Endodermal cell (in vitro differentiated cells): ENCODE data around the gene A4GNT. TPM values are rescaled to one million over a fixed set of nuclear protein-coding genes. Genes with fewer than 3 reads are reported as not detected.

Source experiments
- DNase-seq: peaks from one replicate; pipeline ENCODE4 v3.0.0-alpha.2; 2017
- H3K27ac ChIP-seq: 2 replicates; pipeline ENCODE4 v1.5.1; 2013; ENCODE audit warnings: mild to moderate bottlenecking, low read depth, low read length, moderate library complexity
- H3K27me3 ChIP-seq: 2 replicates; pipeline ENCODE4 v1.6.1; 2013; ENCODE audit warnings: mild to moderate bottlenecking, low read length, moderate library complexity; ENCODE audit not compliant: insufficient read depth, control insufficient read depth, poor library complexity, severe bottlenecking
- H3K36me3 ChIP-seq: 2 replicates; pipeline ENCODE4 v1.7.0; 2013; ENCODE audit warnings: mild to moderate bottlenecking, low read length, moderate library complexity; ENCODE audit not compliant: control insufficient read depth, insufficient read depth
- H3K4me1 ChIP-seq: one replicate; pipeline ENCODE4 v1.7.0; 2013; ENCODE audit warnings: low read length; ENCODE audit not compliant: control insufficient read depth, insufficient read depth
- H3K4me3 ChIP-seq: 2 replicates; pipeline ENCODE4 v1.5.1; 2013; ENCODE audit warnings: mild to moderate bottlenecking, low read length, moderate library complexity
- H3K9ac ChIP-seq: 2 replicates; pipeline ENCODE4 v1.6.1; 2013; ENCODE audit warnings: mild to moderate bottlenecking, low read length, moderate library complexity; ENCODE audit not compliant: poor library complexity, severe bottlenecking; ENCODE audit errors: extremely low read depth
- H3K9me3 ChIP-seq: 2 replicates; pipeline ENCODE4 v1.6.1; 2013; ENCODE audit warnings: mild to moderate bottlenecking, low read length, moderate library complexity; ENCODE audit not compliant: control insufficient read depth
- H3K27ac Mint-ChIP-seq: 2 replicates; pipeline ENCODE4 v1.8.0; 2020; ENCODE audit warnings: mixed read lengths
- H3K27me3 Mint-ChIP-seq: 2 replicates; pipeline ENCODE4 v1.8.0; 2021; ENCODE audit warnings: mild to moderate bottlenecking, mixed read lengths; ENCODE audit not compliant: insufficient read depth
- H3K36me3 Mint-ChIP-seq: 2 replicates; pipeline ENCODE4 v1.8.0; 2020; ENCODE audit warnings: low read depth, mixed read lengths
- H3K4me1 Mint-ChIP-seq: 2 replicates; pipeline ENCODE4 v1.8.0; 2020; ENCODE audit warnings: mixed read lengths
- H3K4me3 Mint-ChIP-seq: 2 replicates; pipeline ENCODE4 v1.8.0; 2020; ENCODE audit warnings: mild to moderate bottlenecking, moderate library complexity, mixed read lengths
- H3K9me3 Mint-ChIP-seq: 2 replicates; pipeline ENCODE4 v1.8.0; 2020; ENCODE audit warnings: mild to moderate bottlenecking, mixed read lengths
- CTCF ChIP-seq: fragments of 200-600 bp; sonication (generic); conservative IDR thresholded peaks from 2 replicates; pipeline ENCODE4 v1.5.0; 2021; ENCODE audit warnings: antibody characterized with exemption, mild to moderate bottlenecking
- WGBS, 2 experiments: methylation state at CpG; one replicate each; pipeline versions ENCODE4 v1.1.5 to v1.1.7; 2013; ENCODE audit warnings: missing lambda C conversion rate in 2 of 2, mixed read lengths in 1 of 2; ENCODE audit not compliant: insufficient coverage in 1 of 2, insufficient read length in 1 of 2; 5-methylcytosine and 5-hydroxymethylcytosine counted together
- total RNA-seq, 2 donors: library from RNA; stranded (reverse); fragmentation: NEBNext Ultra II Directional in 1 of 2; extraction: Animal tissue kit (Norgen Biotek cat#: 25700) in 1 of 2; gene quantifications; 2 replicates in 1 of 2; 3 replicates in 1 of 2; pipeline ENCODE4 v1.2.1, GENCODE V29; 2021

A4GNT gene
- total RNA-seq, 2 donors from 2014 or later, result not detected

- H3K27ac ChIP-seq, result no peak overlapping the region
Observed at GRCh38 chr3:138140940-138141339, 8.8 kb upstream of the A4GNT start.

GRCh38 chr3:138139691-138140090 lies 7.5 kb upstream of the A4GNT start:
- Histone ChIP-seq H3K4me3 (no peak overlapping the region), H3K4me1 (peaks cover 5% of the 10 kb centered on the region), H3K9me3 (no peaks in the 10 kb centered on the region), H3K27me3 (no peaks in the 10 kb centered on the region), H3K36me3 (no peaks in the 10 kb centered on the region), H3K27ac (no peak overlapping the region), H3K9ac (no peak overlapping the region)
- peaks cover 36% of the 10 kb centered on the region for H3K4me1 Mint-ChIP-seq
- DNase-seq, result no peak
- H3K36me3 Mint-ChIP-seq, result no peaks in the 10 kb centered on the region
- no peaks in the 10 kb centered on the region for H3K9me3 Mint-ChIP-seq
- H3K27ac Mint-ChIP-seq, result no peak overlapping the region
- no peak for TF ChIP-seq CTCF
- no peak overlapping the region for H3K4me3 Mint-ChIP-seq
- H3K27me3 Mint-ChIP-seq, result peaks cover 2% of the 10 kb centered on the region
- WGBS, 2 experiments, result 89 to 91% methylated on average over 1 of the region's 2 CpGs

More at GRCh38 chr3:138140940-138141339, 8.8 kb upstream of the A4GNT start:
- Mint-ChIP-seq H3K9me3 (no peaks in the 10 kb centered on the region), H3K27ac (no peak overlapping the region), H3K4me3 (no peak overlapping the region), H3K27me3 (peaks cover 2% of the 10 kb centered on the region), H3K4me1 (peaks cover 26% of the 10 kb centered on the region), H3K36me3 (no peaks in the 10 kb centered on the region)
- Histone ChIP-seq H3K9me3 (no peaks in the 10 kb centered on the region), H3K27me3 (no peaks in the 10 kb centered on the region), H3K36me3 (no peaks in the 10 kb centered on the region), H3K9ac (no peak overlapping the region), H3K4me3 (no peak overlapping the region), H3K4me1 (peaks cover 5% of the 10 kb centered on the region)
- no peak for DNase-seq
- TF ChIP-seq CTCF, result no peak

- Mint-ChIP-seq H3K27me3 (peaks cover 2% of the 10 kb centered on the region), H3K27ac (no peak overlapping the region), H3K9me3 (no peaks in the 10 kb centered on the region), H3K36me3 (no peaks in the 10 kb centered on the region), H3K4me1 (peaks cover 37% of the 10 kb centered on the region), H3K4me3 (no peak overlapping the region)
- Histone ChIP-seq H3K36me3 (no peaks in the 10 kb centered on the region), H3K27me3 (no peaks in the 10 kb centered on the region), H3K4me1 (peaks cover 5% of the 10 kb centered on the region), H3K9me3 (no peaks in the 10 kb centered on the region), H3K4me3 (peak overlapping the region; percentile 27), H3K9ac (no peak overlapping the region), H3K27ac (no peak overlapping the region)
- no peak for DNase-seq
- 92 to 93% methylated on average over 2 of the region's 2 CpGs for WGBS, 2 experiments
- TF ChIP-seq CTCF, result no peak
Observed at GRCh38 chr3:138137861-138138260, 5.7 kb upstream of the A4GNT start.
